Mononuclear cell (primary cell): ENCODE results near the gene RTKN2. TPM values are rescaled to one million over a fixed set of nuclear protein-coding genes. Genes with fewer than 3 reads are reported as not detected.

Experiments
- H3K27me3 ChIP-seq: 2 replicates; pipeline ENCODE4 v1.6.0; 2011; ENCODE audit warnings: low read length, control low read depth; ENCODE audit not compliant: insufficient read depth
- H3K4me1 ChIP-seq: 2 replicates; pipeline ENCODE4 v1.5.1; 2011; ENCODE audit warnings: mild to moderate bottlenecking, low read length, control low read depth; ENCODE audit not compliant: insufficient read depth
- H3K4me3 ChIP-seq: 2 replicates; pipeline ENCODE4 v1.5.1; 2011; ENCODE audit warnings: mild to moderate bottlenecking, low read length, moderate library complexity
- H3K9me3 ChIP-seq: 2 replicates; pipeline ENCODE4 v1.5.1; 2011; ENCODE audit warnings: low read depth, mild to moderate bottlenecking, control low read depth, low read length
- total RNA-seq: library from RNA; depleted of rRNA; stranded (reverse); fragments of >200 nt; gene quantifications from one replicate; pipeline ENCODE4 v1.2.3, GENCODE V29; 2012

Gene RTKN2
- total RNA-seq, 1 donor: 9.8 TPM

GRCh38 chr10:62270020-62270419 lies 1.4 kb upstream of the RTKN2 start:
- H3K4me1 ChIP-seq: peaks cover 17% of the 10 kb centered on the region

DNA sequence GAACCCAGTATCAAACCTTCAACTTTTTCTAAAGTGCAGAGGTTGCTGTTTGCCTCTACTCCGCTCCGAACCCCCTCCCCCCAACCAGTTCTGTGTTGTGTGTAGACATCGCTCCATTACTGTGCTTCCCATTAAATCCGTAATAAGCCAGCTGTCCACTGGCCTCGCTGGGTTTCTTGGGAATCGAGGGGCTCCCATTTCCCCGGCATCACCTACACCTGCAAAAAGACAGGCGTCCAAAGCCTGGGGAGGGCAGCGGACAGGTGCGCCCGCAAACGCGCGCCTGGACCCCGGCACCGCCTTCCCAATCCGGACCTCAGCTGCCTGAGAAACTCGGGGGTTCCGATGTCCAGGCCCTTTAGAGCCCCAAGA lies 631 bp downstream of the RTKN2 start:
- no peaks in the 10 kb centered on the region for H3K9me3 ChIP-seq

More at GRCh38 chr10:62270020-62270419, 1.4 kb upstream of the RTKN2 start:
- Histone ChIP-seq H3K4me3 (no peak overlapping the region), H3K27me3 (peaks cover 35% of the 10 kb centered on the region), H3K9me3 (no peaks in the 10 kb centered on the region)

GRCh38 chr10:62266611-62267010 lies 2.0 kb downstream of the RTKN2 start:
- H3K27me3 ChIP-seq: peaks cover 35% of the 10 kb centered on the region
- no peak overlapping the region for H3K4me3 ChIP-seq
- H3K9me3 ChIP-seq: no peaks in the 10 kb centered on the region
- H3K4me1 ChIP-seq: peaks cover 17% of the 10 kb centered on the region

More for the DNA sequence above, 631 bp downstream of the RTKN2 start:
- Histone ChIP-seq H3K4me1 (peaks cover 17% of the 10 kb centered on the region), H3K27me3 (peaks cover 35% of the 10 kb centered on the region), H3K4me3 (peak overlapping the region; percentile 50)

GRCh38 chr10:62266147-62266546 lies 2.5 kb downstream of the RTKN2 start:
- peaks cover 32% of the 10 kb centered on the region for H3K27me3 ChIP-seq
- H3K4me3 ChIP-seq: no peak overlapping the region
- peaks cover 17% of the 10 kb centered on the region for H3K4me1 ChIP-seq
- no peaks in the 10 kb centered on the region for H3K9me3 ChIP-seq

GRCh38 chr10:62264702-62265436 lies 3.8 kb downstream of the RTKN2 start:
- Histone ChIP-seq H3K9me3 (no peaks in the 10 kb centered on the region), H3K4me3 (no peak overlapping the region), H3K27me3 (peaks cover 24% of the 10 kb centered on the region), H3K4me1 (peaks cover 17% of the 10 kb centered on the region)

GRCh38 chr10:62264126-62264525 lies 4.5 kb downstream of the RTKN2 start:
- Histone ChIP-seq H3K27me3 (peaks cover 17% of the 10 kb centered on the region), H3K4me1 (peaks cover 13% of the 10 kb centered on the region), H3K9me3 (no peaks in the 10 kb centered on the region), H3K4me3 (no peak overlapping the region)

- no peaks in the 10 kb centered on the region for H3K27me3 ChIP-seq
- no peaks in the 10 kb centered on the region for H3K4me1 ChIP-seq
- H3K9me3 ChIP-seq: no peaks in the 10 kb centered on the region
- H3K4me3 ChIP-seq: no peak overlapping the region
Observed at GRCh38 chr10:62261666-62262065, 7.0 kb downstream of the RTKN2 start.

- Histone ChIP-seq H3K27me3 (no peaks in the 10 kb centered on the region), H3K9me3 (no peaks in the 10 kb centered on the region), H3K4me1 (no peaks in the 10 kb centered on the region), H3K4me3 (no peak overlapping the region)
Observed at GRCh38 chr10:62259998-62260397, 8.6 kb downstream of the RTKN2 start.

DNA sequence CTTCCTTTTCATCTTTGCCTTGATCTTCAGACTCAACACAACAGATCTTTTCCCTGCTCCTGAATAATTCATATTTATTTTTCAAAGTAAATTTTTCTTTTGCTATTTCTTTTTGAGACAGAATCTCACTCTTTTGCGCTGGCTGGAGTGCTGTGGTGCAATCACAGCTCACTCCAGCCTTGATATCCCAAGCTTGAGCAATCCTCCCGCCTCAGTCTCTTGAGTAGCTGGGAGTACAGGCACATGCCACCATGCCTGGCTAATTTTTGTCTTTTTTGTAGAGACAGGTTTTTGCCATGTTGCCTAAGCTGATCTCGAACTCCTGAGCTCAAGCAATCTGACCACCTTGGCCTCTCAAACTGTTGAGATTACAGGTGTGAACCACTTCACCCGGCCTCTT lies 9.2 kb downstream of the RTKN2 start:
- Histone ChIP-seq H3K4me3 (no peak overlapping the region), H3K27me3 (no peaks in the 10 kb centered on the region), H3K9me3 (no peaks in the 10 kb centered on the region), H3K4me1 (no peaks in the 10 kb centered on the region)

DNA sequence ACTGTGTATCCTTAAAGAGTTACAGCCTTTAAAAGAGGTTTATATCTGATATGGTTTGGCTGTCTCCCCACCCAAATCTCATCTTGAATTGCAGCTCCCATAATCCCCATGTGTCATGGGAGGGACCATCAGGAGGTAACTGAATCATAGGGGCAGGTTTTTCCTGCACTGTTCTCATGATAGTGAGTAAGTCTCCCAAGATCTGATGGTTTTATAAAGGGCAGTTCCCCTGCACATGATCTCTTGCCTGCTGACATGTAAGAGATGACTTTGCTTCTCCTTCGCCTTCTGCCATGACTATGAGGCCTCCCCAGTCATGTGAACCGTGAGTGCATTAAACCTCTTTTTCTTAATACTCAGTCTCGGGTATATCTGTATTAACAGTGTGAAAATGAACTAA lies 9.7 kb downstream of the RTKN2 start:
- H3K27me3 ChIP-seq: no peaks in the 10 kb centered on the region
- H3K4me1 ChIP-seq: no peaks in the 10 kb centered on the region
- H3K9me3 ChIP-seq: no peaks in the 10 kb centered on the region
- H3K4me3 ChIP-seq: no peak overlapping the region

DNA sequence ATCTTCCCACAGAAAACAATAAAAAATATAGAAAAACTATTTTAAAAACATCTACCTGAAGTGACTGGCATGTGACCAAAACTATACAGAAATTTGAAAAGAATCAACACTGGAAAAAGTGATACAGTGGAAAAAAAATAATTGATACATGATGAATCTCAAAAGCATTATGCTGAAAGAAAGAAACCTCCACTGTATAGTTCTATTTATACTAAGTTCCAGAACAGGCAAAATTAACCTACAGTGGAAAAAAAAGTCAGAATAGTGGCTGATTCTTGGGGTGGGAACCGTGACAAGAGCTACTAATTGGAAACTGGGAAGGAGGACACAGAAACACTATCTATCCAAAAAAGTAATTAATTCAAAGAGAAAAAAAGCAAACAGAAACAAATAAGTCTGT lies 14.9 kb downstream of the RTKN2 start:
- Histone ChIP-seq H3K27me3 (no peaks in the 10 kb centered on the region), H3K4me3 (no peak overlapping the region)

DNA sequence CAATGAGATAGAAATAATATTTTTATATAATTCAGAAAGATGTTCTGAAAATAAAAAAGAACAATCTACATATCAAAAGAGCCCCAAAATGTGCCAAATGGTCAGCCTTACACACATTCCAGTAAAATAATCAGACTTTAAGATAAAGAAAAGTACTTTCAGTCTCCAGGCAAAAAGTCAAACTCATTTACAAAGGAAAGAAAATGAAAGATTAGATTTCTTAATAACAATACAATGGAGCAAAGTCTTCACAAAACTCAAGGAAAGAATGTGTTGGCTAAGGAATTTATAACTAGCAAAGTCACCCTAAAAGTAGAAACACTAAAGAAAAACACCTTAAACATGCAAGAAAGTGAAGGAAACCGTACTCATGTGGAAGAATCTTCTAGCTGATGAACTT lies 16.6 kb downstream of the RTKN2 start:
- Histone ChIP-seq H3K4me1 (peaks cover 3% of the 10 kb centered on the region), H3K4me3 (no peak overlapping the region), H3K9me3 (no peaks in the 10 kb centered on the region), H3K27me3 (no peaks in the 10 kb centered on the region)

More for the DNA sequence above, 14.9 kb downstream of the RTKN2 start:
- peaks cover 3% of the 10 kb centered on the region for H3K4me1 ChIP-seq
- H3K9me3 ChIP-seq: no peaks in the 10 kb centered on the region

- no peak overlapping the region for H3K4me3 ChIP-seq
- H3K27me3 ChIP-seq: no peaks in the 10 kb centered on the region
- no peaks in the 10 kb centered on the region for H3K9me3 ChIP-seq
- peaks cover 3% of the 10 kb centered on the region for H3K4me1 ChIP-seq
Observed at GRCh38 chr10:62250594-62251198, 17.9 kb downstream of the RTKN2 start.

GRCh38 chr10:62249957-62250356 lies 18.7 kb downstream of the RTKN2 start:
- Histone ChIP-seq H3K4me1 (peaks cover 9% of the 10 kb centered on the region), H3K27me3 (no peaks in the 10 kb centered on the region), H3K9me3 (no peaks in the 10 kb centered on the region), H3K4me3 (no peak overlapping the region)

- no peaks in the 10 kb centered on the region for H3K9me3 ChIP-seq
- H3K4me3 ChIP-seq: no peak overlapping the region
- H3K4me1 ChIP-seq: peaks cover 15% of the 10 kb centered on the region
- H3K27me3 ChIP-seq: no peaks in the 10 kb centered on the region
Observed at GRCh38 chr10:62248465-62248864, 20.2 kb downstream of the RTKN2 start.
